Measurements from ENCODE around the gene OR4X1. TPM values are rescaled to one million over a fixed set of nuclear protein-coding genes. Genes with fewer than 3 reads are reported as not detected.

Gene OR4X1
- total and polyA plus RNA-seq, 3 donors from 2014 or later = not detected

GRCh38 chr11:48242501-48242900, 21.2 kb upstream of the OR4X1 start:
- Histone ChIP-seq H3K4me3 (no peak overlapping the region), H3K27me3 (no peaks in the 10 kb centered on the region), H3K27ac (no peak overlapping the region), H3K36me3 (ENCODE audit: low read depth, missing control alignments) (no peaks in the 10 kb centered on the region), H3K9me3 (no peaks in the 10 kb centered on the region), H3K4me1 (no peaks in the 10 kb centered on the region)
- DNase-seq = no peak
- intact Hi-C loops (cut with DNase I; ENCODE audit: low total_unique reads) = no loop called here
- no peak for TF ChIP-seq CTCF (IDR thresholded peaks at IDR 0.05)
- no peak for TF ChIP-seq POLR2A (IDR thresholded peaks at IDR 0.05)
- WGBS, 2 donors = 43 to 56% methylated on average over 3 of the region's 3 CpGs

- Histone ChIP-seq H3K36me3 (ENCODE audit: low read depth, missing control alignments) (no peaks in the 10 kb centered on the region), H3K27me3 (no peaks in the 10 kb centered on the region), H3K4me1 (no peaks in the 10 kb centered on the region), H3K27ac (no peak within 1 kb of the TSS), H3K9me3 (no peaks in the 10 kb centered on the region), H3K4me3 (no peak within 1 kb of the TSS)
- no peak for DNase-seq
- no peak for TF ChIP-seq POLR2A (IDR thresholded peaks at IDR 0.05)
- TF ChIP-seq CTCF (IDR thresholded peaks at IDR 0.05) = no peak
- intact Hi-C loops (cut with DNase I; ENCODE audit: low total_unique reads) = no loop called here
These were observed 18.9 kb upstream of the OR4X1 start, which contains the start of gene OR4X2 for GRCh38 chr11:48244804-48245203. TSS of gene OR4X2 (plus strand) at chr11:48245104. CDS start at chr11:48245104, 0 bp downstream.

- Histone ChIP-seq H3K36me3 (ENCODE audit: low read depth, missing control alignments) (no peaks in the 10 kb centered on the region), H3K27ac (no peak overlapping the region), H3K4me3 (no peak overlapping the region), H3K9me3 (no peaks in the 10 kb centered on the region), H3K27me3 (no peaks in the 10 kb centered on the region), H3K4me1 (no peaks in the 10 kb centered on the region)
- intact Hi-C loops (cut with DNase I; ENCODE audit: low total_unique reads) = no loop called here
- 79 to 83% methylated on average over 1 of the region's 1 CpG for WGBS, 2 donors
- TF ChIP-seq CTCF (IDR thresholded peaks at IDR 0.05) (no peak), POLR2A (IDR thresholded peaks at IDR 0.05) (no peak)
- DNase-seq = no peak
These were observed 14.8 kb upstream of the OR4X1 start for GRCh38 chr11:48248902-48249301.

GRCh38 chr11:48261600-48261999, 2.1 kb upstream of the OR4X1 start:
- no peak overlapping the region for H3K4me3 ChIP-seq
- H3K4me1 ChIP-seq = no peaks in the 10 kb centered on the region
- H3K36me3 ChIP-seq (ENCODE audit: low read depth, missing control alignments) = no peaks in the 10 kb centered on the region
- DNase-seq = no peak
- intact Hi-C loops (cut with DNase I; ENCODE audit: low total_unique reads) = no loop called here
- 69 to 77% methylated on average over 2 of the region's 2 CpGs for WGBS, 2 donors
- TF ChIP-seq CTCF (IDR thresholded peaks at IDR 0.05) (no peak), POLR2A (IDR thresholded peaks at IDR 0.05) (no peak)
- no peak overlapping the region for H3K27ac ChIP-seq
- no peaks in the 10 kb centered on the region for H3K27me3 ChIP-seq
- no peaks in the 10 kb centered on the region for H3K9me3 ChIP-seq

- WGBS, 2 donors = 50 to 62% methylated on average over 3 of the region's 3 CpGs
- no peak overlapping the region for H3K4me3 ChIP-seq
- TF ChIP-seq CTCF (IDR thresholded peaks at IDR 0.05) (no peak), POLR2A (IDR thresholded peaks at IDR 0.05) (no peak)
- no peaks in the 10 kb centered on the region for H3K27me3 ChIP-seq
- no peak for DNase-seq
- no peaks in the 10 kb centered on the region for H3K36me3 ChIP-seq (ENCODE audit: low read depth, missing control alignments)
- no peak overlapping the region for H3K27ac ChIP-seq
- no peaks in the 10 kb centered on the region for H3K9me3 ChIP-seq
- intact Hi-C loops (cut with DNase I; ENCODE audit: low total_unique reads) = no loop called here
- H3K4me1 ChIP-seq = no peaks in the 10 kb centered on the region
These were observed 7.0 kb downstream of the OR4X1 start for GRCh38 chr11:48270621-48271020.

Data from testis (tissue), 3 donors.